Right renal cortex interstitium (tissue), 3 donors: Measurements from ENCODE around the gene IL12A. TPM values are rescaled to one million over a fixed set of nuclear protein-coding genes. Genes with fewer than 3 reads are reported as not detected.
A peak's percentile ranks its signal among the peaks of the same experiment; 100 is the strongest.

ENCODE experiments used
- DNase-seq, 3 donors: peaks; one replicate each; pipeline ENCODE4 v3.0.0-alpha.2; 2013; ENCODE audit warnings: low read depth in 3 of 3, low spot score in 2 of 3
- polyA plus RNA-seq, 3 donors: library from polyadenylated mRNA; unstranded; fragments of 120-200 nt; gene quantifications; one replicate each; pipeline ENCODE4 v1.2.1, GENCODE V29; 2013; ENCODE audit not compliant: insufficient read length in 3 of 3

Gene IL12A
- polyA plus RNA-seq, 3 donors, result 0.85 to 1.0 (median 0.87) TPM

DNA sequence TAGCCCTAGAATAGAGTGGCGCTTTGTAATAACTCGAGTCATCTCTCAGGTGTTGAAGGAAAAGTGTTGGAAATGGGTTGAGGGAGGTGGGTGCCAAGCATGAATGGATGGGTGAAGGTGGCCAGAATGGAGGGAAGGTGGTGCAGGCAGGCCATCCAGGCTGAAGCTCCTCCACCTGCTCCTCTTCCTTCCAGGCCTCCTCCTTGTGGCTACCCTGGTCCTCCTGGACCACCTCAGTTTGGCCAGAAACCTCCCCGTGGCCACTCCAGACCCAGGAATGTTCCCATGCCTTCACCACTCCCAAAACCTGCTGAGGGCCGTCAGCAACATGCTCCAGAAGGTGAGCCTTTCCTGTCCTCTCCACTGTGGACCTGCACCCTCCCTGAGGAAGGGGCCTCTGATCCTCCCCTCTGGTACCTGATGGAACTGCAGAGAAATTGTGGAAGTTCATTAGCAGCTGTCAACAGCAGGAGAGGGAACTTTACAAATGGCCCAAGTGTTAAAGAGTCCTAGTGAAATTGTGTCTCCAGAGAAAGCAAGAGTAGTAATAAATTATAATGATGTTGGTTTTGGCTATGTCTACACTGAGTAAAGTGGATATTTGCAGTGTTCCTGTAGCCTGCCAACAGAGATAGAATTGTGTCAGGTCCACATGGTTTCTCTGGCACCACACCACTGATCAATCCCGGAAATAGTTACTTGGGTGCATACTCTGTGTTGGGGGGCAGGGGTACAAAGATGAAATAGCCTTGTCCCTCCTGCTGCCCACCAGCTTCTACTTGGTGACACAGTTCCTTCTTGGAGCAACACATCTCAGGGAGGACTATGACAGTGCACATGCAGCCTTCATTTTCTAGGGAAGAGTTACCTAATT is 1.6 kb downstream of the IL12A start:
- DNase-seq, result no peak

DNA sequence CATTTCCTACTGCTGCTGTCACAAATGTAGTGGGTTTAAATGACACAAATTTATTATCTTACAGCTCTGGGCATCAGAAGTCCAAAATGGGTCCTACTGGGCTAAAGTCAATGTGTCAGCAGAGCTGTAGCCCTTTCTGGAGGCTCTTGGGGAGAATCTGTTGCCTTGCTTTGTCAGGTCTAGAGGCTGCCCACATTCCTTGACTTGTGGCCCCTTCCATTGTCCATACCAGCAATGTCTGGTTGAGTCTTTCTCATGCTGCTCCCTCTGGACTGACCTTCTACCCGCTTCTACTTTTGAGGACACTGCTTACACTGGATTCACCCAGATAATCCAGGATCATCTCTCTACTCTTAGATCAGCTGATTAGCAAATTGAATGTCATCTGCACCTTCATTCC is 3.0 kb downstream of the IL12A start:
- no peak for DNase-seq

GRCh38 chr3:159992589-159992988 is 4.0 kb downstream of the IL12A start:
- DNase-seq, result no peak

- no peak for DNase-seq
Measured at GRCh38 chr3:159994182-159994581, 5.5 kb downstream of the IL12A start.

DNA sequence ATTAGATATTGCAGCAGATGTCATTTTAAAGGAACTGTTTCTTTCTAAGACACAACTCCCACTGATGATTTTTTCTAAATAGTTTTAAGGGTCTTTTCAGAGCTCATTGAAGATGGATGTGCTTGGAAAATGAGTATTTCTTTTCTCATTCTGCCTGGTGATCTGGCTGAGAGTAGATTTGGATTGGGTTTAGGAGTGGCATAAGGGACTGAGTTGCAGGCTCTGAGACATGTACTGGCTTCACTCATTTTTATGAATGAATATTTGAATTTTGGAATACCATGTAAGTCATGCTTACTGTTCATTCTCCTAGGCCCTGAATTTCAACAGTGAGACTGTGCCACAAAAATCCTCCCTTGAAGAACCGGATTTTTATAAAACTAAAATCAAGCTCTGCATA is 6.5 kb downstream of the IL12A start:
- DNase-seq, result no peak

GRCh38 chr3:159996018-159996417 is 7.4 kb downstream of the IL12A start:
- DNase-seq, result no peak

DNA sequence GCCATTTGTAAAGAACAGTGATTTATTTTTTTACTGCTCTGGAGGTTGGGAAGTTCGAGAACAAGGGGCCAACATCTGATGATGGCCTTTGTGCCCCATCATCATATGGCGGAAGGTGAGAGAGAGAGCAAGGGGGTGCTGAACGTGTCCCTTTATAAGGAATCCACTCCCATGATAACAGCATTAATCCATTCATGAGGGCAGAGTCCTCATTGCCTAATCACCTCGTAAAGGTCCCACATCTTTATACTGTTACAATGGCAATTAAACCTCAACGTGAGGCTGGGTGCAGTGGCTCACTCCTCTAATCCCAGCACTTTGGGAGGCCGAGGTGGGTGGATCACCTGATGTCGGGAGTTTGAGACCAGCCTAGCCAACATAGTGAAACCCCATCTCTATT is 8.3 kb downstream of the IL12A start:
- no peak for DNase-seq

DNA sequence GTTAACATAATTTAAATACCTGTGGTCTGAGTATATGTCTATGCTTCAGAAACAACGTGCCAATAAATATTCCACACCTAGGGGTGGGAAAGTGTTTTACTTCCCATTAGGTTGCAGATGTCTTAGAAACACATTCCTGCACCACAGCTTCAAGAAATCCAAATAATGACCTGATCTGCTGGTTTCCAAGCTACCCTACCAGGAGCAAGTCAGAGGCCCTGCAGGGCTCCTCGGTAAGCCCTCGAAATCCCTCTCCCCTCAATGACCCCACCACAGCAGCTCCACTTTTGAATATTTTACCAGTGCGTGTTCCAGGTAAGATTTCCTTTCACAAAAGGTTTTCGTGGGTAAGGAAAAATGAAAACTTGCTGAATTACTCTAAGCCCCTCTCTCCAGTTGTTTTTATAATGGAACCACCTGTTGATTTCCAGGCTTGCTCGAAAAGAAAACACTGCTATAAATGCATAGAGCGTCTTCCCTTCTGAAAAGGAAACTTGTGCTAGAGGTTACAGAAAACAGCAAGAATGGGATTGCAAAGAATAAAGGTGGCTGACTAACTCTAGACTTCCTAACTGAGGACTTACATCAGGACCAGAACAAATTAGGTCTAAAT is 12.6 kb downstream of the IL12A start:
- DNase-seq, result no peak

GRCh38 chr3:160001850-160002623 is 13.4 kb downstream of the IL12A start:
- no peak for DNase-seq

DNA sequence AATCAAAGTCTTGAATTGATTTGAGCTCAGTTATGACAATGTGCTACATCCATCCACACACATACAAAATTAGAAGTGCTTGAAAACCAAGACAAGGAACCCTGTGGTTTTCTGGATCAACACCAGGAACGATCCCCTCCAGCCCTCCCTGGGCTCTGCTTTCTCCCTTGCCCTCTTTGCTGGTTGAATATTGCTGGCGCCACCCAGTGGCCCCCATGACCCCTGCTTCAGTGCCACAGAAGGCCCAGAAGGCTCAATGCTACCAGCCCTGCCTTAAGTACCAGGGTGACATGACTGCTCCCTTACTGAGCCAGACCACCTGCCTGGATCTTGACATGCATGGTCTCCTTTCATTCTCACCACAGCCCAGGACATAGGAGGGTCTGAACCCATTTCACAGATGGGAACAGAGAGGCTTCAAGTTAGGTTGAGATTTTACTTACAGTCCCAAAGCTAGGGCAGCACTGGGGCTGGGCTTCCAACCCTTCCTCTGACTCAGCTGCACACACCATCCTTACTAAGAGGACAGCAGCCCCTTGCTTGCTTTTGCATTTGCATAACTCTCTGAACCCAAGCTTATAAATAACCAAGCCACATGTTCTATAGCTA is 15.0 kb downstream of the IL12A start:
- no peak for DNase-seq

DNA sequence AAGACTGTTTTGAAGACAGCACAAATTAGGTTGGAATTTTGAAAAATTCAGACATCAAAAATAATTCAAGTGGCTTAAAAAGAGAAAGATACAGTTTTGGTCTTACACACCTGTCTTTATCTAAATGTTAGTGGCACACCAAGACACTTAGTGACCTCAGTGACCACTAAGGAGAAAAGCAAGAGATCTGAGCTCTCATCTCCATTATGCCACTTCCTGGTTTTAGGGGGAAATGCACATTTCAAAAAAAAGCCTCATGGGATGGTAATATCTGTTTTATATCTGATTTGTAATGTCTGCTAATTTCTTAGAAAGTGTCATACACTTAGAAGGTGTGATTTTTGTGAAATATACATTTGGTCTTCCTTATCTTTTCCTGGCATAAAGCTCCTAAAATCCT is 16.4 kb downstream of the IL12A start:
- DNase-seq, result no peak

- DNase-seq, result peak; percentile 32 to 40 (median 37)
Measured at GRCh38 chr3:160006282-160007163, 17.9 kb downstream of the IL12A start.

GRCh38 chr3:160008961-160009360 is 20.3 kb downstream of the IL12A start:
- no peak for DNase-seq

DNA sequence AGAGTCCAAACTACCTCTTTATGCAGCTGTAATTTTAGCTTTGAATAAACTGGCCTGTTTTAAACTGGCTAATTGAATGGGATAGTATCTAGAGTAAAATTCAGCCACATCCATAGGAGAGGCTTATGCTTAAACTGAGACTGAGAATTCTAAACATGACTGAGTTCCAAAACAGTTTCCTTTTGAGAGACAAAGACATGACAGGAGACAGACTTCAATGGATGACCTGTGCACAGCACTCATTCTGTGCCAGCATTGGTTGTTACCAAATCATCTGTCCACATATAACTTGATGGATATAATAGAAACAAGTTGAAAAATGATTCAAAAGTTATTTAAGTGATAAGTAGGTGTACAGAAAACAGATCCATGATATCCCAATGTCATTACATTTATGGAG is 20.9 kb downstream of the IL12A start:
- DNase-seq, result no peak

- DNase-seq, result no peak
Measured at GRCh38 chr3:160010578-160010977, 21.9 kb downstream of the IL12A start.

- no peak for DNase-seq
Measured at GRCh38 chr3:160012108-160012507, 23.5 kb downstream of the IL12A start.

- no peak for DNase-seq
Measured at GRCh38 chr3:160016972-160017371, 28.3 kb downstream of the IL12A start.

GRCh38 chr3:160018959-160019358 is 30.3 kb downstream of the IL12A start:
- DNase-seq, result no peak

GRCh38 chr3:160020057-160020711 is 31.5 kb downstream of the IL12A start:
- DNase-seq, result no peak

- DNase-seq, result no peak
Measured at GRCh38 chr3:160022068-160022467, 33.4 kb downstream of the IL12A start.
